ENCODE measurements around the gene QSOX1.
"Not testable (repeated sequence)": the region's sequence is repeated elsewhere in the genome, so short reads cannot be mapped to it uniquely, and the experiment has no call there.

QSOX1 gene, protein sequence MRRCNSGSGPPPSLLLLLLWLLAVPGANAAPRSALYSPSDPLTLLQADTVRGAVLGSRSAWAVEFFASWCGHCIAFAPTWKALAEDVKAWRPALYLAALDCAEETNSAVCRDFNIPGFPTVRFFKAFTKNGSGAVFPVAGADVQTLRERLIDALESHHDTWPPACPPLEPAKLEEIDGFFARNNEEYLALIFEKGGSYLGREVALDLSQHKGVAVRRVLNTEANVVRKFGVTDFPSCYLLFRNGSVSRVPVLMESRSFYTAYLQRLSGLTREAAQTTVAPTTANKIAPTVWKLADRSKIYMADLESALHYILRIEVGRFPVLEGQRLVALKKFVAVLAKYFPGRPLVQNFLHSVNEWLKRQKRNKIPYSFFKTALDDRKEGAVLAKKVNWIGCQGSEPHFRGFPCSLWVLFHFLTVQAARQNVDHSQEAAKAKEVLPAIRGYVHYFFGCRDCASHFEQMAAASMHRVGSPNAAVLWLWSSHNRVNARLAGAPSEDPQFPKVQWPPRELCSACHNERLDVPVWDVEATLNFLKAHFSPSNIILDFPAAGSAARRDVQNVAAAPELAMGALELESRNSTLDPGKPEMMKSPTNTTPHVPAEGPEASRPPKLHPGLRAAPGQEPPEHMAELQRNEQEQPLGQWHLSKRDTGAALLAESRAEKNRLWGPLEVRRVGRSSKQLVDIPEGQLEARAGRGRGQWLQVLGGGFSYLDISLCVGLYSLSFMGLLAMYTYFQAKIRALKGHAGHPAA

DNA sequence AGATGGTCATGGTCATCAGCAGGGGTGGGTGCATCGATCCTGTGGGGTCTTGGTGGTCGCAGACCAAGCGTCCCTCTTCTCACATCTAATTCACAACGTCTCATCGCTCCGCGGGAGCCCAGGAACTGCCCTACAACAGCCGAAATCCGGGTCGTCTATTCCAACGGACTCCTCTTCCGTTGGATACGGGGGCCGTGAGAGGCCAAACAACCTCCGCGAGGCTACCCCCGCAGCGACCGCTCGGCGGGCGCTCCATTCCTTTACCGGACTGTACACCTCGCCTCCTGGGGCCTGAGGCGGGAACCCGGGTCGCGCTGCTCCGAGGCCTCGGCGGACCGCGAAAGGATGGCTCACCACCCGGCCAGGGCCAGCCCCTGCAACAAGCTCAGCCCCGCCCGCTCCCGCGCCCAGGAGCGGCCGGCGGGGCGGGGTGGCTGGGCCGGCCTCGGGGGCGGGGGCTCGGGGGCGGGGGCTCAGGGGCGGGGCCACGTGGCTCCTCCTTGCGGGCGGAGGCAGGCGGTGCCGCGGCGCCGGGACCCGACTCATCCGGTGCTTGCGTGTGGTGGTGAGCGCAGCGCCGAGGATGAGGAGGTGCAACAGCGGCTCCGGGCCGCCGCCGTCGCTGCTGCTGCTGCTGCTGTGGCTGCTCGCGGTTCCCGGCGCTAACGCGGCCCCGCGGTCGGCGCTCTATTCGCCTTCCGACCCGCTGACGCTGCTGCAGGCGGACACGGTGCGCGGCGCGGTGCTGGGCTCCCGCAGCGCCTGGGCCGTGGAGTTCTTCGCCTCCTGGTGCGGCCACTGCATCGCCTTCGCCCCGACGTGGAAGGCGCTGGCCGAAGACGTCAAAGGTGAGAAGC, at the start of gene QSOX1:
Gene QSOX1 (plus strand): TSS at position 545 of the 857 bp plus-strand sequence. CDS start 39 bp downstream, at position 584.
- peak; percentile 95 for DNase-seq

DNA sequence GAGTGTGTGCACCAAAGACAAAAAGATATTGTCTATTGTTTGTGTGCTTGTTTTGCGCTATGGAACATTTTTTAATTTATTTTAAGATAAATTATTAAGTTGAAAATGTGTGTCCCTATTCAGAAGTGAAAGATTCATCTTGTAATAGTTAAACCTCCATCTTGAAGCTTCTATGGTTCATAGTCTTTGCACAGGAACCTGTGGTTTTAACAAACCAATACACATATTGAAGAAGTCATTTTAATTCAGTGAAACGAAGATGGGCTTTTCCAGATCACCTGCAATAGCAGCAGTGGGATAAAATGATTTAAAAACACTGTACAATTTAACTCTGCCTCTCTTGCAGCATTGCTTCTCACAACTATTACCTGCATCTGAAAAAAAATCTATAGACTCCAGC, 42.6 kb upstream of the QSOX1 start:
- no peak for DNase-seq

DNA sequence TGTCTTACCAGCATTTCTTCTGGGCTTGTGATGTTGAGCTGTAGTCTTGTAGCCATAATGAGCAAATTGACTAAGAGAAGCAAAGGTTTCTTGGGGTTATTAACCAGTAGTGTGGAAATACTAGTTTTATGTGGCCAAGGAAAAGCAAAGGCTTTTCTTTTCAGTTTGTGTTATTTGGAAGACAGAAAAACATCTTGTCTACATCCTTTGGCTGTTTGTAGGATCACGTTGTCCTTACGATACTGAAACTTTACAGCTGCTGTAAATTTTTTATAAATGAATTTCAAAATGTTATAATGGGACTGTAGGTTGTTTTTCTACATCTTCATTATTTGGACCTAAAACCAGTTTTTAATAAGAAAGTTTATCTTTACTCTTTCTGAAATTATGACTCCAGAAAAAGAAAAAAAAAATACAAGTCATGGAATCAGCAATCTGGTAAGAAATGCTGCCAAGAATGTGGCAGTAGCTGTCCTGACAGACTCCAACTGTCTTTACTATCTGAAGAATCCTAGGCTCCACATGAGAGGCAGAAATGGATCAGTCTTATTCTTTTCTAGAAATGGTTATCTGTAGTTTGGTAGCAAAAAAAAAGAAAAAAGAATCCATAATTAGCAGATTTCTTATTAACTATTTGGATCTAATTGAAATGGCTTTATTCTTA, 41.6 kb upstream of the QSOX1 start:
- DNase-seq, result no peak

DNA sequence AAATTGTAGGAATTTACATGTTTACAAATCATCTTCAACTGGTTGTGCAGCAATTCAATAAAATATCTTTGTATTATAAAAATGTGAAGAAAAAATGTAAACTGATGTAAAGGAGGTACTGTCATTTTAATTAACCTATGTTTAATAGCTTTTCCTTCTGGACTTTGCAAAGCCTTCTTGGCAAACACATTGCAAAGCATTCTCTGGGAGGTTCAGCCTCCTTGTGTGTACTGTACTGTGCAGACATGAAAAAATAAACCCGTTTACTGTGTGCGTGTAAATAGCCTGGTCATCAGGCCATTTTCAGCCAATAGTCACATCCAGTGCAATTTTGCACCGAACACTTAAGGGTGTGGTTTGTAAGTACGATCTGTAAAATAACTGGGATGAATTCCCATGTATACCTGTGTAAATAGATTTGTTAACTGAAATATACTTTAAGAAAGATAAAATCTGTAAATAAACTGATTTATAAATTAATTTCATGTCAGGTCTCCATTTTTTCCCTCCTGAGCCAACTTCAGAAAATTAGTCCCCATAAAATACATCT, 40.2 kb upstream of the QSOX1 start:
- DNase-seq, result no peak

DNA sequence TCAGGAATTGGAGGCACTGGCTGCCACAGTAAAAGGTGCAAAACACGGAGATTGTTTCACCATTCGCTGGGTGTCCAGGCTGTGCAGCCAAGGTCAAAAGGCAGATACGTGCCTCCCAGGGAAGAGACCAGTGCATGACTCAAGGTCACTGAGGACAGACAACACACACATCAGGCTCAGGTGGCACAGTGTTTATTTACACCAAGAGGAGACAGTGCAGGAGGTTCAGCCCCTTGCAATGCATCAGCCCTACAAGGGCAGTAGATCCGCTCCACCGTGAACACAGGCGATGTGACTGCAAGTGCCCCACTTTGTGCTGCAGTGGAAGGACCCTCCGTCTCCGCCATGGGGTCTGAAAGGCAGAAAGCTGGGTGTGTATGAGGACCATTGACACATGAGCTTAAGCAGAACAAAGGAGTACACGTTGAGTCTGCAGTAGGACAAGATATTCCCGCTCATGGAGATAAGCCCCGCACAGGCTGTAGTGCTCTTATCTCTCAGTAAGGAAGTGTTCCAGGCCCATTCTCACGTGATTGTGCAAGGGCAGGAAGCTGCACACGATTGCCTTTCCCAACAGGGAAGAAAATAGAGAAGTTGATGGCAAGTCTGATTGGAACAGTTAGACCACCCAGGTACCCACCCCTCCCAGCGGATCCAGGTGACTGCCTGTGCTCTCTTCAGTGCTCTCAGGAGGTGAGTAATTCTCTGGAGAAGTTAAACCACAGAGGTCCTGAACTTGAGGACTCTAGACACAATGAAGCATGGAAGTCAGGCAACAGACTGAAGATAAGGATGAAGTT, 37.5 kb upstream of the QSOX1 start:
- no peak for DNase-seq

DNA sequence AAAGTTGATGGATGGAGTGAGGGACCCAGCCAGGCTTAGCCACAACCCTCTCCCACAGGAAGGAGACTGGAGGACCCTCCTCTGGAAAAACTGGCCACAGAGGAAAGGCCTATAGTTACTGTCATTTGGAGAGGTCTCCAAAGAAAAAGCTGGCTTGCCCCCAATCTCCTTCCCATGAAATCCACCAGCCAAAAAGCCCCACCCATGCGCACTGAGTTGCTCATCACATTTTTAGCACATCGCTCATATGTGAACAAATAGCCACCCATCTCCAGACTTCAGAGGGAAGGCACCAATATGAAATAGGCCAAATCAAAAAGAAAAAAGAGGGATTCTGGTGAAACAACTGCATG, 36.9 kb upstream of the QSOX1 start:
- DNase-seq, result no peak

DNA sequence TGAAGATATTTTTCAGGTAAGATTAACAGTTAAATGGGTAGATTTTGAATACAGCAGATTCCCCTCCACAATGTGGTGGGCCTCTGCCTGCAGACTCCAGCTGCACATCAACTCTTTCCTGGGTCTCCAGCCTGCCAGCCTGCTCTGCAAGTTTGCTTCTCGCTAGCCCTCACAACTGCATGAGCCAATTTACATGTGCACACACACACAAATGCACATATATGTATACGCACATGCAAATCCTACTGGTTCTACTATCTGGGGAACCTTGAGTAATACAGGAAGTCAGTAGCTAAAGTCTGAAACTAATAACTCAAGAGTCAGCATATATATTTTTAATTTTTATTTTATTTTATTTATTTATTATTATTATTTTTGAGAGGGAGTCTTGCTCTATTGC, 34.8 kb upstream of the QSOX1 start:
- no peak for DNase-seq

DNA sequence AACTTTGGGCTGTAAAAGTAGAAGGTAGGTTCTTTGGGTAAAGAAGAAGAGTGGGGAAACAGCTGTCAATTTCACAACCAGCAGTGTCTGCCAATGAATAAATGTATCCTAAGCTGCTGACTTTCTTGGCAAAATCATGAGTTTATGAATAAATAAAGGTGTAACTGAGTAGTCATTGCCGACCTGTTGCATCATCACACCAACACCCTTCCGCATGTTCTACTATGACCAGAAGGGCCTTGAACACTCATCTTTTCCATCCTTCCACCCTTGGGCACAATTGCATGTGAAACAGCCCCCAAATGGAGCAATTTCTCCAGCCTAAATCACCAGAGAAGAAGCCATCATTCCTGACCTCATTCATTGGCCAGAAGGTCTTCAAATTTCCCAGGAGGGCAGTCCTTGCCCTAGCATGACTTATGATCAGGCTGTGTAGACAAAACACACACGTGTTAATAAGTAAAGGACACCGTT, 31.2 kb upstream of the QSOX1 start:
- DNase-seq, result no peak

DNA sequence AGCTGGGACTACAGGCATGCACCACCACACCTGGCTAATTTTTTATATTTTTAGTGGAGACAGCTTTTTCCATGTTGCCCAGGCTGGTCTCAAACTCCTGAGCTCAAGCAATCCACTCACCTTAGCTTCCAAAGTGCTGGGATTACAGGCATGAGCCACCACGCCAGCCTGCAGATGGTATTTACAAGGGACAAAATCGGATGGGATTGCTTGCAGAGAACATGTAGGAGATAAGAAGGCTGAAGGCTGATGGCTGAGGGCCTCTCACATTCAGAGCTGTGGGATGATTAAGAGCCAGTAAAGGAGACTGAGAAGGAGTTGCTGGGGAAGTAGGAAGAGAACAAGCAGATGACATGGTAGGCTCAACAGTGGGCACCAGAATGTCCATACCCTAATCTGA, 24.0 kb upstream of the QSOX1 start:
- DNase-seq, result no peak

DNA sequence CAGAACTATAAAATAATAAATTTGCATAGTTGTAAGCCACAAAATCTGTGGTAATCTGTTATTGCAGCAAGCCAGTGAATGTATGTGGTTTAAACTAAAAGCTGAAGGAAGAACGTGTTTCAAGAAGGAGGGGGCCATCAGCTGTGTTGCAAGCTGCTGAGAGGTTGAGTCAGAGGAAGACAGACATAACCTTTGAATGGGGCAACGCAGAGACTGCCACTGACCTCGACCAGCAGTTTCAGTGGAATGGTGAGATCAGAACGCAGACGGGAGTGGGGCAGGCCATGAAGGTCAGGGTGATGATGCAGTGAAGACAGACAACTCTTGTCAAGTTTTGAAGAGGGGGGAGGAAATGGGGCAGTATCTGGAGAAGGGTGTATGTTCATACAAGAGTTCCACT, 23.2 kb upstream of the QSOX1 start:
- DNase-seq, result peak; percentile 51

DNA sequence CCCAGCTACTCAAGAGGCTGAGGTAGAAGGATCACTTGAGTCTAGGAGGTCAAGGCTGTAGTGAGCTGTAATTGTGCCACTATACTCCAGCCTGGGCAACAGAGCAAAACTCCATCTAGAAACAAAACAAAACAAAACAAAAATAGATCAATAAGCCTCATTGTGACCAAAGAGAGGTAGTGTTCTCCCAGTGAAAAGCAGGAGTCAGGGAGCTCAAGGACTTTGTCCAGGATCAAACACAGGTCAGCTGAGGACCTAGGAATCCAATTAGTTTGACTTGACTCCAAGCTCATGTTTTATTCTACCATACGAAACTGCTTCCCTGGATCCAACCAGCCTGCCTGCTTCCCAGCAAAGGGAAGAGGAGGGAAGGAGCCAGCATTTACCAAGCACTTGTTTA, 21.5 kb upstream of the QSOX1 start:
- DNase-seq, result no peak

DNA sequence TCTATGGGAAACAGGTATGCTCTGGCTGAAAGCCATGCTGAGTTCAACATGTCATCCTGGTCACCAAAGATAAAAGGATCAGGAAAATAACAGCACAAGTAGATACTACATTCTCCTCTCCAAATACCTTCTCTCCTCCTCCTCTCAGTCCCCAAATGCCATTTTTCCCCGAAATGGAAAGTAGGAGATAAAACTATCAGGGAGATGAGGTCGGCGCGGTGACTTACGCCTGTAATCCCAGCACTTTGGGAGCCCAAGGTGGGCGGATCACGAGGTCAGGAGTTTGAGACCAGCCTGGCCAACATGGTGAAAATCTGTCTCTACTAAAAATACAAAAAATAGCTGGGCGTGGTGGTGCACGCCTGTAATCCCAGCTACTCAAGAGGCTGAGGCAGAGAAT, 21.0 kb upstream of the QSOX1 start:
- DNase-seq, result not testable (repeated sequence)

DNA sequence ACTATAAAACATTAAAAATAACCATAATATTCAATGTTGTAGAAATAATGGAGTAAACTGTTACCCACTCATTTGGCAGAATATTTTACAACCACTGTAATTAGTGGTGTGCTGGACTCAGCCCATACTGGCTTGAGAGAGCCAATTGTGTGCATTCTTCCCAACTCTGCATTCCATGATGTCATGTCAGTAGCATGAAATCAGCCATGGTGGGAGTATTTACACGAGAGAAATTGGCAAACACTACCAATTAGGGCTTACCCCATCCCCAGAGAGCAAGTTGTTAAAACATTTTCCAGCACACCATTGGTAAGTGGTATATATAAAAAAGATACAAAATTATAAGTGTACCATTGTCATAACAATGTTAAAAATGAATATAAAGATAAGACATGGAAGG, 19.1 kb upstream of the QSOX1 start:
- DNase-seq, result no peak

DNA sequence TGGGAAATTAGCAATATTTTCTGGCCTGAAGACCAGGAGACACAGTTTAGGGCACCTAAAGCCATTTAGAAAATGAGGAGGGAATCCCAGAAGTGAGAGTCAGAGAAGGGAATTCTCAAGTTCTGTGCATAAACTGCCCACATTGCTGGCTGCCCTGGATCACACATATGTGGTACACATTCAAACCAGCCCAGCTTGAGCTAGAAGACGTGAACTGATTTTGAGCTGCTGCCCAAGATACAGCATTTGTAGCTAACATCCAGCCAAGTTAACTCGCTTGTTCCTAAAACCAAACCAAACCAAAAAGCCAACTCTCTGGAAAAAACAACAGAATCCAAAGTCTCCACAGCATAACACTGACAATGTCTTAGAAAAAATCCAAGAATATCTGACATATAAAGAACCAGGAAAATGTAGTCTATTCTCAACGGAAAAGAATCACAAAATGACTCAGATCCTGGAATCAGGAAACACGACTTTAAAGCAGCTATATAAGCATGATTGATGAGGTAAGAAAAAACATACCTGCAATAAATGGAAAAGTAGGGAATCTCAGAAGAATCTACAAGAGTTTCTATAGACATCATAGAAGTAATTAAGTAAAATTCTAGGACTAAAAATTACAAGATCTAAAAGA, 18.2 kb upstream of the QSOX1 start:
- no peak for DNase-seq

DNA sequence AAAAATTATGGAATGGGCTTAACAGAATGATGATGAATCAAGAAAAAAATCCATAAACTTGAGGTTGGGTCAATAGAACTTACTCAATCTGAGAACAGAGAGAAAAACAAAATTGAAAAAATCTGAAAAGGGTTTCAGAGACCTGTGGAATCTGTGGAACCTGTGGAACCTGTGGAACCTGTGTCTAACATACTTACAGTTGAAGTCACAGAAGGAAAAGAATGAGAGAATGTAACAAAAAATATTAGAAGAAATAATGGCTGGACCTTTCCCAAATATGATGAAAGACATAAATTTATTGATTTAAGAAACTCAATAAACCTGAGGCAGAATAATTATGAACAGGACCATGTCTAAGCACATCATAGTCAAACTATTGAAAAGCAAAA, 17.7 kb upstream of the QSOX1 start:
- DNase-seq, result no peak

DNA sequence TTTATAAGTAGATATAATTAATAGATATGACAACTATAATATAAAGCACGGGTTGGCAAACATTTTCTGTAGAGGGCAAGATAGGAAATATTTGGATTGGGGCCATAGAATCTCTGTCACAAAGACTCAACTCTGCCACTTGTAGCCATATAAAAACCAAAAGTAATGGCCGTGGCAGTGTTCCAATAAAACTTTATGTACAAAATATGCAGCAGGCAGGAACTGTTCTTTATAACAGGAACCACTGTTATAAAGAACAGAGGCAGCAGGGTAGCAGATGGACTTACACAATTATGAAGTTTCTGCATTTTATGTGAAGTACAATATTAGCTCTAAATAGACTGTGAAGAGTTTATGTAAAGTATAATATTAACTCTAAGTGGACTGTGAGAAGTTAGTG, 16.9 kb upstream of the QSOX1 start:
- DNase-seq, result no peak

DNA sequence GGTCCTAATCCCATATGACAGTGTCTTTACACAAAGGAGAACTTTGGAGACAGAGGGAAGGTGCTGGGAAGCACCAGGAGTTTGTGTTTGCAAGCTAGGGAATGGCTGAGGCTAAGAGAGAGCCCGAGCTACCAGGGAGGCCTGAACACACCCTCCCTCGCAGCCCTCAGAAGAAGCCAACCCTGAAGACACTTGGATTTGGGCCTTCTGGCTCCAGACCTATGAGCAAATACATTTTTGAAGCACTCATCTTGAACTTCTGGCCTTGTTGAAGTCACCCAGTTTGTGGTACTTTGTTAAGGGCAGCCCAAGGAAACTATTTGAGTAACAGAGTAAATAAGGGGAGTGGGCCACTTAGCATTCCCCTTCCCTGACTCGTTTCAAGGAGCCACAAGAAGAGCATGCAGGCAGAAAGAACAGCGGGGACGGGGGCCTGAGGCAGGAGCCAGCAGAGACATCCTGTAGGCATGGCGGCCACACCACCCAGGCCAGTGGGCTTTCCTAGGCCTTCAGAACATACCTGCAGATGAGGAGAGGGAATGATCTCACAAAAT, 13.2 kb upstream of the QSOX1 start:
- no peak for DNase-seq

DNA sequence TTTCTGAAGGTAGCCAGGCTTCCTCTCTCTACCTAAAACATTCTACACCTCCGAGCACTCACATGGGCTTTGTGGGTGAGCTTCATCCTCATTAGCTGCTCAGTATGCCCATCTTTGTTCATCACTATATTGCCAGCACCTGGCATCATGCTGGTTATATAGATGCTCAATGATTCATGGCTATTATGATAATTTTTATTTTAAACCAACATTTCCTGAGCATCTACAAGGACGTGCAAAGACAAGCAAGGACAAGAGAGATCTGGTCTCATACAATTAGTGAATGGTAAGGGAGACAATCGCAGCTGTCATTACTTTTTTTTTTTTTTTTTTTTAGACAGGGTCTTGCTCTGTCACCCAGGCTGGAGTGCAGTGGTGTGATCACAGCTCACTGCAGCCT, 11.3 kb upstream of the QSOX1 start:
- DNase-seq, result no peak

DNA sequence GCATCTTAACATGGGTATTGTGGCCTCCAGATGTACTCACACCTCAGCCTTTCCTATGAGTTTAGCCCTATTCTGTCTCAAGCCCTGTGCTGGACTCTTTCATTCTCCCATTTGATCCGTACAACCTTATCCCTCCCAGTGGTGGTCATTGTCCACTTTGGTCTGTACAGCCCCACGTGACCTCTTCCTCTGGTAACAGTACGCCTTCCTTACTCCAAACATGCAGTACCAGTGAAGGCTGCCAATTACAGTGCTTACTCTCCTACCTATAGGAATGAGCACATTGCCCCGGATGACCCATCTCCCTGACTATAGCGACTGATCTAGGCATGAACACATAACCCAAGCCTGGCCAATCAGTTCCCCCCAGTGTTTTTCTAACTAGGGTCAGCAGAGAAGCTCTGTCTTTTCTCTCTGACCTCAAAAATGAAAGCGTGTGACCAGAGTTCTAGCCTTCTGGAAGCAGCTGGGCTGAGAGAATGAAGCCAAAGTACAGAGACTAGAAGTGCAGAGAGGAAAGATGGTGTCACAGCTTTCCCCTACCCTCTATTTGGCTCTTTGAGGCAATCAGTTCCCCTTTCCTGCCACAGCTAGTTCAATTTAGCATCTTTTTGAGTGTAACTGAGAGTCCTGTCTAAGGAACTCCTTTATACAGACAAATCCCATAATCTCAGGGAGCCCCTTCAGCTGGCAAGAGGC, 9.9 kb upstream of the QSOX1 start:
- no peak for DNase-seq

DNA sequence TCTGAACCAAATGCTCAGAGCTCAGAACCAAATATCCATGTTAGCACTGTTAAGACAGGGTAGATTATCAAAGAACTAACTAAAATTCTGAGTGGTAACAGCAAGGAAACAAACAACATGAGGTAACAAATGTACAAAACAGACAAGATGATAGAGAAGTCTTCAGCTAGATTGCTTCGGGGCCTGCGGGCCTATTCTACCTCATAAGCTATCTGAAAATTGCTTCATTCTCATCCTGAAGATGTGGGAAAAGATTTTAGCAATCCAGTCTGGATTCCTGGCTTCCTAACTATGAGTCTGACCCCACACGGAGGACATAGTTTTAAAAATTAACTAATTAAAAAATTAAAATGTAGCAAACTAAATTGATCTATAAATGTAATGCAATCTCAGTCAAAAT, 9.2 kb upstream of the QSOX1 start:
- no peak for DNase-seq

All from femur (tissue), 1 donor.